Measurements from ENCODE around the gene LRRC9. TPM values are rescaled to one million over a fixed set of nuclear protein-coding genes. Genes with fewer than 3 reads are reported as not detected.

Gene LRRC9
- total and polyA plus RNA-seq, 10 of the 15 experiments (the other 5 are each of a cell fraction or from before 2014, with no cell fraction given) = not detected

DNA sequence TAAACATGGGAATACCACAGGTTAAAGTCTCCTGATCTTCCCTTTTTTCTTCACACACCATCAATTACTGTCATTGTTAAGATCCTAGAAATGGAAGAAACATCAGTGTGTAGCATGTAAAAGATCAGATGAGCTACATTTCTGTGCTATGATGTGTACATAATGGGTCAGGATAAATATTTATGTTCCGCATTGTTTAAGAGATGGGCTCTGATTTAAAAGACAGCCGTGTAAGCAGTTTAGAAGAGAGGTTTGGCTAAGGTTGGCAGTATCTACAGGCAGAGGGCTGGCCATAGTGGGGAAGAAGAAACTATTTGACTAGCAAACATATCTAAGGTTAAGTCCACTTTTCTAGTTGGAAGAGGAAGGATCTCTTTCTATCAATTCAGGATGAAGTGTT lies 49.4 kb downstream of the LRRC9 start:
- H3K4me1 ChIP-seq (ENCODE audit: control insufficient read depth, insufficient read depth, low read length) = 0 out of 2 replicates have a peak, but pooled peaks cover 3% of the 10 kb centered on the region
- no peak overlapping the region for H3K4me3 ChIP-seq
- ChIA-PET SMC1A (ENCODE audit: uncharacterized antibody, unreplicated experiment) (no interaction called here), POLR2A (no interaction called here), CTCF (interaction anchor here (0.8 kb wide), 1 partner anchor 196 kb away, joined by 3 read pairs; the partner anchor contains the start of gene DHRS7), RAD21 (ENCODE audit: unreplicated experiment) (no interaction called here)
- H4K20me1 ChIP-seq (ENCODE audit: control insufficient read depth, insufficient read depth) = no peaks in the 10 kb centered on the region
- no peak overlapping the region for H3K27ac ChIP-seq (ENCODE audit: control insufficient read depth, insufficient read depth)
- H2AFZ ChIP-seq (ENCODE audit: control insufficient read depth, low read depth, low read length) = no peak overlapping the region
- no peaks in the 10 kb centered on the region; a peak in 1 of 4 replicates for H3K27me3 ChIP-seq (replicated peaks in 1 of 2; ENCODE audit: control insufficient read depth in 2 of 2, insufficient read depth in 2 of 2, low read length in 1 of 2)
- TF ChIP-seq BRCA1 (IDR thresholded peaks at IDR 0.05; ENCODE audit: low read depth, low read length) (no peak), CHD4 (IDR thresholded peaks at IDR 0.05) (no peak), MTA3 (IDR thresholded peaks at IDR 0.05; ENCODE audit: borderline replicate concordance, low read length) (no peak), NFYB (IDR thresholded peaks at IDR 0.05; ENCODE audit: insufficient read depth, low read depth, low read length) (no peak), ZNF274 (IDR thresholded peaks at IDR 0.05; ENCODE audit: insufficient read depth, insufficient read length) (no peak), SRF (IDR thresholded peaks at IDR 0.05; ENCODE audit: low read depth in 2 of 2, low read length in 2 of 2) (no peak), NRF1 (conservative IDR thresholded peaks at IDR 0.05; ENCODE audit: low read depth, low read length) (no peak), POLR2AphosphoS5 (IDR thresholded peaks at IDR 0.05; ENCODE audit: low read length) (no peak)
- TF ChIP-seq, protein P1, sequence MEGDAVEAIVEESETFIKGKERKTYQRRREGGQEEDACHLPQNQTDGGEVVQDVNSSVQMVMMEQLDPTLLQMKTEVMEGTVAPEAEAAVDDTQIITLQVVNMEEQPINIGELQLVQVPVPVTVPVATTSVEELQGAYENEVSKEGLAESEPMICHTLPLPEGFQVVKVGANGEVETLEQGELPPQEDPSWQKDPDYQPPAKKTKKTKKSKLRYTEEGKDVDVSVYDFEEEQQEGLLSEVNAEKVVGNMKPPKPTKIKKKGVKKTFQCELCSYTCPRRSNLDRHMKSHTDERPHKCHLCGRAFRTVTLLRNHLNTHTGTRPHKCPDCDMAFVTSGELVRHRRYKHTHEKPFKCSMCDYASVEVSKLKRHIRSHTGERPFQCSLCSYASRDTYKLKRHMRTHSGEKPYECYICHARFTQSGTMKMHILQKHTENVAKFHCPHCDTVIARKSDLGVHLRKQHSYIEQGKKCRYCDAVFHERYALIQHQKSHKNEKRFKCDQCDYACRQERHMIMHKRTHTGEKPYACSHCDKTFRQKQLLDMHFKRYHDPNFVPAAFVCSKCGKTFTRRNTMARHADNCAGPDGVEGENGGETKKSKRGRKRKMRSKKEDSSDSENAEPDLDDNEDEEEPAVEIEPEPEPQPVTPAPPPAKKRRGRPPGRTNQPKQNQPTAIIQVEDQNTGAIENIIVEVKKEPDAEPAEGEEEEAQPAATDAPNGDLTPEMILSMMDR (IDR thresholded peaks at IDR 0.05 in 2 of 3, conservative IDR thresholded peaks at IDR 0.05 in 1 of 3; ENCODE audit: control insufficient read depth in 2 of 3, extremely low read depth in 1 of 3, insufficient read depth in 1 of 3, low read depth in 3 of 3, low read length in 3 of 3) = no peak
- TF ChIP-seq, protein P2, sequence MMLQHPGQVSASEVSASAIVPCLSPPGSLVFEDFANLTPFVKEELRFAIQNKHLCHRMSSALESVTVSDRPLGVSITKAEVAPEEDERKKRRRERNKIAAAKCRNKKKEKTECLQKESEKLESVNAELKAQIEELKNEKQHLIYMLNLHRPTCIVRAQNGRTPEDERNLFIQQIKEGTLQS (IDR thresholded peaks at IDR 0.05; ENCODE audit: borderline replicate concordance, extremely low read depth, low read depth, low read length) = no peak
- TF ChIP-seq, protein P3, sequence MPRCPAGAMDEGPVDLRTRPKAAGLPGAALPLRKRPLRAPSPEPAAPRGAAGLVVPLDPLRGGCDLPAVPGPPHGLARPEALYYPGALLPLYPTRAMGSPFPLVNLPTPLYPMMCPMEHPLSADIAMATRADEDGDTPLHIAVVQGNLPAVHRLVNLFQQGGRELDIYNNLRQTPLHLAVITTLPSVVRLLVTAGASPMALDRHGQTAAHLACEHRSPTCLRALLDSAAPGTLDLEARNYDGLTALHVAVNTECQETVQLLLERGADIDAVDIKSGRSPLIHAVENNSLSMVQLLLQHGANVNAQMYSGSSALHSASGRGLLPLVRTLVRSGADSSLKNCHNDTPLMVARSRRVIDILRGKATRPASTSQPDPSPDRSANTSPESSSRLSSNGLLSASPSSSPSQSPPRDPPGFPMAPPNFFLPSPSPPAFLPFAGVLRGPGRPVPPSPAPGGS (IDR thresholded peaks at IDR 0.05; ENCODE audit: borderline replicate concordance, insufficient read depth, low read depth, low read length, poor library complexity, severe bottlenecking) = no peak
- BruUV-seq (replicated peaks) = no TSS peak
- 86% methylated on average over 2 of the region's 2 CpGs for WGBS (ENCODE audit: insufficient coverage, insufficient replicate concordance, low lambda C conversion rate, missing lambda C conversion rate)
- in situ Hi-C loops (cut with MboI) (loop anchor here (5.0 to 10.0 kb wide), 2 partner anchors 213 to 365 kb away; no protein-coding TSS in a partner anchor), intact Hi-C loops (cut with micrococcal nuclease; ENCODE audit: unreplicated experiment) (loop anchor here (5.0 to 10.0 kb wide), 4 partner anchors 47 to 595 kb away; partner anchors contain the start of genes DHRS7 and LRRC9)
- DNase-seq (ENCODE audit: low read depth, low spot score) (no peak), FAIRE-seq (no peak), ATAC-seq (no peak)
- no peaks in the 10 kb centered on the region for H3K9me3 ChIP-seq (replicated peaks; ENCODE audit: control insufficient read depth, insufficient read depth, low read length)
- H3K4me2 ChIP-seq (ENCODE audit: control insufficient read depth, insufficient read depth) = no peak overlapping the region
- no peaks in the 10 kb centered on the region for H3K36me3 ChIP-seq (ENCODE audit: control insufficient read depth in 2 of 2, insufficient read depth in 2 of 2, low read length in 1 of 2)
- no peaks in the 10 kb centered on the region for H3K79me2 ChIP-seq (ENCODE audit: control insufficient read depth, insufficient read depth, low read length)
- no peak overlapping the region for H3K9ac ChIP-seq (ENCODE audit: control insufficient read depth, insufficient read depth, low read length)
